GM18519 (cell line): Measurements from ENCODE around the gene U2AF1L4.
A peak's percentile ranks its signal among the peaks of the same experiment; 100 is the strongest.
"Not testable (repeated sequence)": the region's sequence is repeated elsewhere in the genome, so short reads cannot be mapped to it uniquely, and the experiment has no call there.

Experiments
- ATAC-seq: cut with Tn5 transposase; IDR thresholded peaks from one replicate; pipeline ENCODE4 v1.9.1; 2021; ENCODE audit warnings: mild to moderate bottlenecking, moderate library complexity; ENCODE audit not compliant: unreplicated experiment, low FRiP score

Gene U2AF1L4

GRCh38 chr19:35781650-35782049 is 36.4 kb upstream of the U2AF1L4 start:
- ATAC-seq: no peak

- no peak for ATAC-seq
Measured at GRCh38 chr19:35780717-35781116, 35.5 kb upstream of the U2AF1L4 start.

GRCh38 chr19:35780058-35780457 is 34.8 kb upstream of the U2AF1L4 start:
- ATAC-seq: no peak

- no peak for ATAC-seq
Measured at GRCh38 chr19:35779033-35779432, 33.8 kb upstream of the U2AF1L4 start.

GRCh38 chr19:35777961-35778360 is 32.7 kb upstream of the U2AF1L4 start:
- no peak for ATAC-seq

GRCh38 chr19:35777086-35777841 is 32.0 kb upstream of the U2AF1L4 start:
- ATAC-seq: no peak

GRCh38 chr19:35776102-35776788 is 31.0 kb upstream of the U2AF1L4 start:
- no peak for ATAC-seq

GRCh38 chr19:35775298-35776101 is 30.3 kb upstream of the U2AF1L4 start, which contains the start of gene ARHGAP33:
TSS of gene ARHGAP33 (plus strand) at chr19:35775564. CDS start at chr19:35775659, 95 bp downstream.
- ATAC-seq: peak; percentile 84

GRCh38 chr19:35775046-35775297 is 29.8 kb upstream of the U2AF1L4 start:
- no peak for ATAC-seq

GRCh38 chr19:35774274-35775045 is 29.2 kb upstream of the U2AF1L4 start:
- no peak for ATAC-seq

GRCh38 chr19:35773020-35773806 is 28.0 kb upstream of the U2AF1L4 start:
- ATAC-seq: no peak

GRCh38 chr19:35772362-35772761 is 27.1 kb upstream of the U2AF1L4 start:
- ATAC-seq: not testable (repeated sequence)

- ATAC-seq: no peak
Measured at GRCh38 chr19:35768082-35768421, 22.8 kb upstream of the U2AF1L4 start.

- ATAC-seq: no peak
Measured at GRCh38 chr19:35767288-35768081, 22.3 kb upstream of the U2AF1L4 start.

- ATAC-seq: no peak
Measured at GRCh38 chr19:35766571-35767104, 21.4 kb upstream of the U2AF1L4 start.

- no peak for ATAC-seq
Measured at GRCh38 chr19:35764432-35765315, 19.5 kb upstream of the U2AF1L4 start.

GRCh38 chr19:35760711-35761349 is 15.6 kb upstream of the U2AF1L4 start:
- no peak for ATAC-seq
